GM12801 (cell line): ENCODE measurements around the gene CSNK1G3.

Experiments
- TF ChIP-seq, protein P1 (sequence below): IDR thresholded peaks from one replicate; pipeline ENCODE4 v1.5.1; 2011; ENCODE audit warnings: control low read depth; ENCODE audit not compliant: insufficient read length; ENCODE audit errors: extremely low read depth

Gene CSNK1G3

GRCh38 chr5:123659495-123659894 lies 147.5 kb downstream of the CSNK1G3 start:
- TF ChIP-seq, protein P1, sequence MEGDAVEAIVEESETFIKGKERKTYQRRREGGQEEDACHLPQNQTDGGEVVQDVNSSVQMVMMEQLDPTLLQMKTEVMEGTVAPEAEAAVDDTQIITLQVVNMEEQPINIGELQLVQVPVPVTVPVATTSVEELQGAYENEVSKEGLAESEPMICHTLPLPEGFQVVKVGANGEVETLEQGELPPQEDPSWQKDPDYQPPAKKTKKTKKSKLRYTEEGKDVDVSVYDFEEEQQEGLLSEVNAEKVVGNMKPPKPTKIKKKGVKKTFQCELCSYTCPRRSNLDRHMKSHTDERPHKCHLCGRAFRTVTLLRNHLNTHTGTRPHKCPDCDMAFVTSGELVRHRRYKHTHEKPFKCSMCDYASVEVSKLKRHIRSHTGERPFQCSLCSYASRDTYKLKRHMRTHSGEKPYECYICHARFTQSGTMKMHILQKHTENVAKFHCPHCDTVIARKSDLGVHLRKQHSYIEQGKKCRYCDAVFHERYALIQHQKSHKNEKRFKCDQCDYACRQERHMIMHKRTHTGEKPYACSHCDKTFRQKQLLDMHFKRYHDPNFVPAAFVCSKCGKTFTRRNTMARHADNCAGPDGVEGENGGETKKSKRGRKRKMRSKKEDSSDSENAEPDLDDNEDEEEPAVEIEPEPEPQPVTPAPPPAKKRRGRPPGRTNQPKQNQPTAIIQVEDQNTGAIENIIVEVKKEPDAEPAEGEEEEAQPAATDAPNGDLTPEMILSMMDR = no peak

- TF ChIP-seq, protein P1 = no peak
Measured at GRCh38 chr5:123664961-123665360, 153.0 kb downstream of the CSNK1G3 start.

GRCh38 chr5:123665822-123666371 lies 153.9 kb downstream of the CSNK1G3 start:
- TF ChIP-seq, protein P1 = no peak
